Measurements from ENCODE around the gene NEK2.
"Not testable (repeated sequence)": the region's sequence is repeated elsewhere in the genome, so short reads cannot be mapped to it uniquely, and the experiment has no call there.

NEK2 gene

DNA sequence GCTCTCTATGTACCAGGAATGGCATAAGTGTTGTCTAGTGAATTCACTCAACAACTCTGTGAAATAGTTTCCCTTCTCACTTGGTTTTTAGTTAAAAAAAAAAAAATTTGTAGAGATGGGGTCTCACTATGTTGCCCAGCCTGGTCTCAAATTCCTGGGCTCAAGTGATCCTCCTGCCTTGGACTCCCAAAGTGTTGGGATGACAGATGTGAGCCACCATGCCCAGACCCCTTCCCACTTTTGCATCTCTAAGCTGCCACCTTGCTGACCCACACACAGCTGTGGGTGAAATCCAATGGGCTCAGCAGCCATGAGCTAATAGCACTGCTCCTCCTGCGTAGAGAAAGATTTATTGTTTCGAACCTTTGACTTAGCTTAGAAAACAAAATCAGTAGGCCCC lies 33.5 kb downstream of the NEK2 start:
- Histone ChIP-seq H3K9me3 (ENCODE audit: low read depth, low read length) (no peaks in the 10 kb centered on the region), H3K36me3 (ENCODE audit: insufficient read depth, low read length) (no peaks in the 10 kb centered on the region), H3K9ac (ENCODE audit: insufficient read length) (no peak overlapping the region), H3K27ac (no peak overlapping the region), H3K4me3 (no peak overlapping the region)
- TF ChIP-seq FOXP2 (optimal IDR thresholded peaks at IDR 0.05; ENCODE audit: control extremely low read depth, extremely low read length, insufficient read depth) (no peak), EZH2 (IDR thresholded peaks at IDR 0.05) (no peak), POLR2AphosphoS5 (IDR thresholded peaks at IDR 0.05; ENCODE audit: borderline replicate concordance, low read depth, low read length) (no peak)
- no peak for DNase-seq (ENCODE audit: low read depth, low spot score)

DNA sequence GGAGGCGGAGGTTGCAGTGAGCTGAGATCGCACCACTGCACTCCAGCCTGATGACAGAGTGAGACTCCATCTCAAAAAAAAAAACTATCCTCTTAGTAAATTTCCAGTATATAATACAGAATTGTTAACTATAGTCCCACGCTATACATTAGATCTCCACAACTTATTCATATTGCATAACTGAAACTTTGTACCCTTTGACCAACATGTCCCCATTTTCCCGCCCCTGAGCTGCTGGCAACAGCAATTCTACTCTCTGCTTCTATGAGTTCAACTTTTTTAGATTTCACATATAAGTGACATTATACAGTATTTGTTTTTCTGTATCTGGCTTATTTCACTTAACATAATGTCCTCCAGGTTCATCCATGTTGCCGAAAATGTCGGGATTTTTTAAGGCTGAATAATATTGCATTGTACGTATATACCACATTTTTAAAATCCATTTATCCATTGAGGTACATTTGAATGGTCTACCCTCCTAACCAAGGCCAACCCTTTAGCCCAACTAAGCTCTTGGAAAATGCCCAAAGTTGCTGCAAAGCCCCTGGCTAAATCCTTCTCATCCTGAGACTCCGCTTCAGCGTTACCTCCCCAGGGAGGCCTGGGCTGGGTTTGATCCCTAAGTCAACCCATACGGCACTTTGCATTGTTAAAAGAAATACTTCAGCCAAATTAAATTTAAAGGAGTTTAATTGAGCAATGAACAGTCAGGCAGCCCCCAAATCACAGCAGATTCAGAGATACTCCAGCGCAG lies 34.2 kb downstream of the NEK2 start:
- H3K4me3 ChIP-seq: no peak overlapping the region
- H3K27ac ChIP-seq: no peak overlapping the region
- H3K36me3 ChIP-seq (ENCODE audit: insufficient read depth, low read length): no peaks in the 10 kb centered on the region
- TF ChIP-seq POLR2AphosphoS5 (IDR thresholded peaks at IDR 0.05; ENCODE audit: borderline replicate concordance, low read depth, low read length) (no peak), EZH2 (IDR thresholded peaks at IDR 0.05) (no peak), FOXP2 (optimal IDR thresholded peaks at IDR 0.05; ENCODE audit: control extremely low read depth, extremely low read length, insufficient read depth) (no peak)
- no peak overlapping the region for H3K9ac ChIP-seq (ENCODE audit: insufficient read length)
- no peaks in the 10 kb centered on the region for H3K9me3 ChIP-seq (ENCODE audit: low read depth, low read length)
- DNase-seq (ENCODE audit: low read depth, low spot score): no peak

DNA sequence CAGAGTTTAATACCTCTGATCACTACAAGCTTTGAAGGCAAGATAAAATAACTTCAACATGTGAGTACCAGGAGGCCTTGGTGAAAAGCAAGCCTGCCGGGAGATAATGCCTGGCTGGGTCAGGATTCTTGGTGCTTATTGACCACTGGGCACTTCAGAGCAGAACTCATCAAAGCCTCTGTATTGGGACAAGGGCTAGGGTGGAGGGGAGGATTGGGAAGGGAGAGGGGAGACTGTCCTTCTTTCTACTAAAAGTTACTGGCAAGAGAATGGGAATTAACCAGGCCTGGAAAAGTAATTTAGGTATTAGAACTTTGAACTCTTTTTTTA lies 35.2 kb downstream of the NEK2 start:
- H3K27ac ChIP-seq: no peak overlapping the region
- H3K9me3 ChIP-seq (ENCODE audit: low read depth, low read length): no peaks in the 10 kb centered on the region
- H3K4me3 ChIP-seq: no peak overlapping the region
- no peak for DNase-seq (ENCODE audit: low read depth, low spot score)
- no peaks in the 10 kb centered on the region for H3K36me3 ChIP-seq (ENCODE audit: insufficient read depth, low read length)
- H3K9ac ChIP-seq (ENCODE audit: insufficient read length): no peak overlapping the region
- TF ChIP-seq EZH2 (IDR thresholded peaks at IDR 0.05) (no peak), POLR2AphosphoS5 (IDR thresholded peaks at IDR 0.05; ENCODE audit: borderline replicate concordance, low read depth, low read length) (no peak), FOXP2 (optimal IDR thresholded peaks at IDR 0.05; ENCODE audit: control extremely low read depth, extremely low read length, insufficient read depth) (no peak)

DNA sequence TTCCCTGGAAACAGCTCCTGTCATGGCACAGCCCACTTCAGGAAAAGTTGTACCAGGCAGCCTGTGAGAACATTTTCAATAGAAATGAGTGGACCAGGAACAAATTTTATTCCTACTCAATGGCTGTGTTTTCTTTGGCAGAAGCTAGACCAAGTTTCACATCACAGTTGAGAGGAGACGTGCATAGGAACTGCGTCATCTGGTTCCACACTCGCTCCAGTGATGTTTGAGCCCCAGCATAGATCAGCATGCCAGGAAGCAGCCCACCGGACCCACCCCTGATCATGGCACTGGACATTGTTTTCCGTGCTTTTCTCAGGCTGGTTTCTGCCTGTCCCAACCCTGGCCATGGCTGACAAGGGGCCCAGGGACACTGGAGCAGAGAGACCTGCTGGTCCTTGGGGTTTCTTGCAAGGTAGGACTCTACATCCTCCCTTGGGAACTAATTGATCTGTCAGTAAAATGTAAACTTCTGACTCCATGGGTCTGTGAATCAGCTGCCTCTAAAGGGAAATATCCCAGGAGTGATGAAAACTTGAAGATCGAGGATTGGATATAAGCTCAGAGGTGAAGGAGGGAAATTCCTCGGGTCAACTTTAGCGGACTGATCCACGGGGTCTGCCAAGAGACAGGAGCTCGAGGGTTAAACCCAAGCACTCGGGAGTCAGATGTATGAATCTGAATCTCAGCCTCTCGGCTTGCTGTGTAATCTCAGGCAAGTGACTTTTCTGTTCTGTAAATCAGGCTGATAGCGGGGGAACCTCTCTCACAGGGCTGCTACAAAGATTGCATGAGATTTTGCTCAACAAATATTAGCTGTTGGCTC lies 35.7 kb downstream of the NEK2 start:
- H3K27ac ChIP-seq: no peak overlapping the region
- H3K4me3 ChIP-seq: no peak overlapping the region
- no peak for DNase-seq (ENCODE audit: low read depth, low spot score)
- TF ChIP-seq POLR2AphosphoS5 (IDR thresholded peaks at IDR 0.05; ENCODE audit: borderline replicate concordance, low read depth, low read length) (no peak), FOXP2 (optimal IDR thresholded peaks at IDR 0.05; ENCODE audit: control extremely low read depth, extremely low read length, insufficient read depth) (no peak), EZH2 (IDR thresholded peaks at IDR 0.05) (no peak)
- H3K36me3 ChIP-seq (ENCODE audit: insufficient read depth, low read length): no peaks in the 10 kb centered on the region
- H3K9me3 ChIP-seq (ENCODE audit: low read depth, low read length): no peaks in the 10 kb centered on the region
- no peak overlapping the region for H3K9ac ChIP-seq (ENCODE audit: insufficient read length)

DNA sequence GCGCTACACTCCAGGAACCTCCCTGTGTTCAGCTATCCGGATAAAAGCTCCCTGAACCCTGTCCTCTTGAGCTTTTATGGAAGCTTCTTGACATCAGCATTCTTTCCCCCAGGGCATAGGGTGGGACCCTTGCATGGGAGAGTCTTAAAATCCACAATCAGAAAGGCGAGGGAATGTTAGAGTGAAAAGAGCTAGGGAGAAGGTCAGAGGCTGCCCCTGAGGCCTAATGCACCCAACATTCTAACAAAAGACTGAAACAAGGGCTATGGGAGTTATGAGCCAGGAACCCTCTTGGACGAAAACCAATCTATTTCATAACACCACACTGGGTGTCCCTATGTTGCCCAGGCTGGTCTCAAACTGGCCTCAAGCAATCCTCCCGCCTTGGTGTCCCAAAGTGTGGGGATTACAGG lies 36.7 kb downstream of the NEK2 start:
- TF ChIP-seq FOXP2 (optimal IDR thresholded peaks at IDR 0.05; ENCODE audit: control extremely low read depth, extremely low read length, insufficient read depth): no peak
- no peak for TF ChIP-seq POLR2AphosphoS5 (IDR thresholded peaks at IDR 0.05; ENCODE audit: borderline replicate concordance, low read depth, low read length)
- no peak for TF ChIP-seq EZH2 (IDR thresholded peaks at IDR 0.05)
- Histone ChIP-seq H3K27ac (no peak overlapping the region), H3K9me3 (ENCODE audit: low read depth, low read length) (no peaks in the 10 kb centered on the region), H3K4me3 (no peak overlapping the region), H3K9ac (ENCODE audit: insufficient read length) (no peak overlapping the region), H3K36me3 (ENCODE audit: insufficient read depth, low read length) (no peaks in the 10 kb centered on the region)
- DNase-seq (ENCODE audit: low read depth, low spot score): no peak

GRCh38 chr1:211638246-211638645 lies 37.2 kb downstream of the NEK2 start:
- H3K27ac ChIP-seq: no peak overlapping the region
- no peaks in the 10 kb centered on the region for H3K9me3 ChIP-seq (ENCODE audit: low read depth, low read length)

DNA sequence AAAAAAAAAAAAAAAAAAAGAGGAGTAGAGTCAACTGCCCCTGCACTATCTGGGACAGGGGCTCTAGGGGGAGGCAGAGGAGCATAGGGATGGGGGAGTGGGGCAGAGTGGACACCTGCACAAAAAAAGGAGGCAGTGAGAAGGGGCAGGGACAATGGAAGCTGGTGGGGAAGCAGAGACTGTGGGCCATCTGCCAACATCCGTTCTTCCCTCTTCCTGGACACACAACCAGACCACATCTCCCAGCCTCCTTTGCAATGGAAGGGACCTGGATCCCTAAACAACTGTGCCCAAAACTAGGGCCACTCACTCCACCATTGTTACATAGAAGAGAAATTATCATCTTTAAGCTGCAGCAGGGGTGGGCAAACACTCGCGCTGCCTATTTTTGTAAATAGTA lies 38.4 kb downstream of the NEK2 start:
- H3K36me3 ChIP-seq (ENCODE audit: insufficient read depth, low read length): no peaks in the 10 kb centered on the region
- no peak overlapping the region for H3K27ac ChIP-seq
- no peak for DNase-seq (ENCODE audit: low read depth, low spot score)
- no peak overlapping the region for H3K9ac ChIP-seq (ENCODE audit: insufficient read length)
- TF ChIP-seq POLR2AphosphoS5 (IDR thresholded peaks at IDR 0.05; ENCODE audit: borderline replicate concordance, low read depth, low read length) (no peak), FOXP2 (optimal IDR thresholded peaks at IDR 0.05; ENCODE audit: control extremely low read depth, extremely low read length, insufficient read depth) (no peak), EZH2 (IDR thresholded peaks at IDR 0.05) (no peak)
- H3K4me3 ChIP-seq: no peak overlapping the region
- H3K9me3 ChIP-seq (ENCODE audit: low read depth, low read length): no peaks in the 10 kb centered on the region

More at GRCh38 chr1:211638246-211638645, 37.2 kb downstream of the NEK2 start:
- Histone ChIP-seq H3K4me3 (no peak overlapping the region), H3K36me3 (ENCODE audit: insufficient read depth, low read length) (no peaks in the 10 kb centered on the region), H3K9ac (ENCODE audit: insufficient read length) (no peak overlapping the region)
- DNase-seq (ENCODE audit: low read depth, low spot score): no peak
- no peak for TF ChIP-seq EZH2 (IDR thresholded peaks at IDR 0.05)
- no peak for TF ChIP-seq FOXP2 (optimal IDR thresholded peaks at IDR 0.05; ENCODE audit: control extremely low read depth, extremely low read length, insufficient read depth)
- TF ChIP-seq POLR2AphosphoS5 (IDR thresholded peaks at IDR 0.05; ENCODE audit: borderline replicate concordance, low read depth, low read length): no peak

DNA sequence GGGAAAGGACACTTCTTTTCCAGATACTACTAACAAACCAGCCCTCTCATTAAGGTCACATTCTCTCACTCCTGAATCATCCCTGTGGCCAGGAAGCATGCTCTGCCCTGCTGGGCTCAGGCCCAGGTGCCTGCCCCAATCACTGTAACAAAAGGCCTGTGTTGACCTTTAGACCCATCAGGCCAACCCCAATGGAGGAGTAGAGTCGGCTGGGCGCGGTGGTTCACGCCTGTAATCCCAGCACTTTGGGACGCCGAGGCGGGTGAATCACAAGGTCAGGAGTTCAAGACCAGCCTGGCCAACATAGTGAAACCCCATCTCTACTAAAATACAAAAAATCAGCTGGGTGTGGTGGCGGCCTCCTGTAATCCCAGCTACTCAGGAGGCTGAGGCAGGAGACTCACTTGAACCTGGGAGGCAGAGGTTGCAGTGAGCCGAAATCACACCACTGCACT lies 38.8 kb downstream of the NEK2 start:
- H3K27ac ChIP-seq; H3K36me3 ChIP-seq (ENCODE audit: insufficient read depth, low read length); H3K4me3 ChIP-seq; DNase-seq (ENCODE audit: low read depth, low spot score); H3K9ac ChIP-seq (ENCODE audit: insufficient read length); H3K9me3 ChIP-seq (ENCODE audit: low read depth, low read length): not testable (repeated sequence)

Data from SK-N-MC (cell line).